Activated CD4-positive, alpha-beta T cell treated with anti-CD3 and anti-CD28 coated beads, Interleukin-2, amount 10 ng/mL, durations not matched to agents 7 days and 5 days (primary cell): ENCODE data around the gene SH2D5. TPM values are rescaled to one million over a fixed set of nuclear protein-coding genes. Genes with fewer than 3 reads are reported as not detected.

Experiments
- CTCF ChIA-PET: fragments of 350-600 bp; sonication (Branson Sonifier 250); formaldehyde crosslinking; loops from one replicate; lab custom pipeline; 2021; ENCODE audit warnings: antibody characterized with exemption; lab: Charles Lee
- POLR2A ChIA-PET: fragments of 350-600 bp; sonication (Branson Sonifier 250); formaldehyde crosslinking; loops from one replicate; lab custom pipeline; 2021; ENCODE audit warnings: antibody characterized with exemption; lab: Charles Lee
- DNase-seq: peaks from one replicate; pipeline ENCODE4 v3.0.0-alpha.2; 2020
- H3K27ac Mint-ChIP-seq: one replicate; pipeline ENCODE4 v1.8.0; 2021; ENCODE audit warnings: mild to moderate bottlenecking, moderate library complexity, mixed read lengths
- H3K27me3 Mint-ChIP-seq: one replicate; pipeline ENCODE4 v1.8.0; 2021; ENCODE audit warnings: mixed read lengths
- H3K36me3 Mint-ChIP-seq: one replicate; pipeline ENCODE4 v1.8.0; 2021; ENCODE audit warnings: low read depth, mixed read lengths
- H3K4me1 Mint-ChIP-seq: one replicate; pipeline ENCODE4 v1.8.0; 2021; ENCODE audit warnings: mixed read lengths
- H3K4me3 Mint-ChIP-seq: one replicate; pipeline ENCODE4 v1.8.0; 2021; ENCODE audit warnings: mild to moderate bottlenecking, moderate library complexity, mixed read lengths
- H3K9me3 Mint-ChIP-seq: one replicate; pipeline ENCODE4 v1.8.0; 2021; ENCODE audit warnings: mixed read lengths
- total RNA-seq, 2 experiments: library from RNA; stranded (reverse); gene quantifications; one replicate each; pipeline ENCODE4 v1.2.3, GENCODE V29; 2021

Gene SH2D5
- total RNA-seq: not detected

DNA sequence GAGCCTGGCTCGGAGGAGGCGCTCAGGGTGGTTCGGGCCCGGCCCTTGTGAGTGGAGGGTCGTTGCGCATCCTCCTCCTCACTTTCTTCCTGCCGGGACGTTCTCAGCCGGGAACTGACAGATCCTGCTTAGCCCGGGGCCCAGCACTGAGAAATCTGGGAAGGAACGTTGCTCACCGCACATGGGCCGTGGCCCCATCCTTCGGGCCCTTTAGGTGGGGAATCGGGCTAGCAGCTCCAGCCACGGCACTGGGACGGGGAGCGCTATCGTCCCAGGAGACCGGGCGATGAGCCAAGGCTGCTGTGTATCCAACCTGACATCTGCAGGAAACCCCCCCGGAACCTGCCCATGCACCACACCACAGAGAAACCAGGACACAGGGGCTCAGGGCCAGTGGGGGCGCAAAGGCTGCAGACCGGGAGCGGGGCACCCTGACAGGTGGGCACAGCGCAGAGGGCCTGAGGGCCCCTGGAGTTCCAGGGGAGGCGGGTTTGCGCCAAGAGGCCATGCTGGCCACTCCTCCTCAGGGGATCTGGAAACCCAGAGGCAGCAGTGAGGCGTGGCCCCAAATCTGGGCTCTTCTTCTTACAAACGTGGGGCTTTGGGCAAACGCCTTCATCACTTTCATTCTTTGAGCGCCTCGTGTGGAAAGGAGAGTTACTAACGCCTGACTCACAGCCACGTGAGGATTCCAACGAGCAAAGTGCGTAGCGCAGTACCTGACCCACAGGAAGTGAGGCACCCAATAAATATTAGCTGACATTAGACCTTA, at the start of gene SH2D5:
Gene SH2D5, minus strand, starts transcription at position 116 of the 772 bp plus-strand sequence. CDS start 4,659 bp downstream, outside the sequence.
- H3K9me3 Mint-ChIP-seq: no peaks in the 10 kb centered on the region
- ChIA-PET POLR2A (no interaction called here), CTCF (interaction anchor here (1.4 kb wide), 1 partner anchor 12 kb away, joined by 3 read pairs; no protein-coding TSS in a partner anchor)
- DNase-seq: peak; percentile 73
- H3K4me1 Mint-ChIP-seq: peaks cover 20% of the 10 kb centered on the region
- H3K36me3 Mint-ChIP-seq: peaks cover 11% of the 10 kb centered on the region
- H3K27me3 Mint-ChIP-seq: peaks cover 46% of the 10 kb centered on the region
- peak within 1 kb of the TSS; percentile 36 for H3K27ac Mint-ChIP-seq
- peak within 1 kb of the TSS; percentile 76 for H3K4me3 Mint-ChIP-seq

DNA sequence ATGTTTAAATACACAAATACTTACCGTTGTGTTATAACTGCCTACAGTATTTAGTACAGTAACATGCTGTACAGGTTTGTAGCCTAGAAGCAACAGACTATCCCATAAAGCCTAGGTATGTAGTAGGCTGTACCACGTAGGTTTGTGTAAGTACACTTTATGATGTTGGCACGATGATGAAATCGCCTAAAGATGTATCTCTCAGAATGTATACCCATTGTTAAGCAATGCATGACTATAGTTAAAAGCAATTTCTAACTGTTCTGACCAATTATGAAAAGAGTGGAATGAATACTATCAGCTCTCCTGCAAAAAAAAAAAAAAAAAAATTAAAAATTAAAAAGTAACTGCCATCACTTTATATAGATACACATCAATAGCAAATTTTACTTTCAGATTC, 43.2 kb upstream of the SH2D5 start:
- Mint-ChIP-seq H3K36me3 (peaks cover 54% of the 10 kb centered on the region), H3K27ac (no peak overlapping the region), H3K9me3 (no peaks in the 10 kb centered on the region), H3K4me3 (no peak overlapping the region), H3K27me3 (no peaks in the 10 kb centered on the region), H3K4me1 (peaks cover 11% of the 10 kb centered on the region)
- POLR2A ChIA-PET: no interaction called here
- CTCF ChIA-PET: interaction anchor here (1.4 kb wide), 1 partner anchor 10 kb away, joined by 5 read pairs; no protein-coding TSS in a partner anchor
- no peak for DNase-seq

- CTCF ChIA-PET: interaction anchor here (1.0 kb wide), 1 partner anchor 12 kb away, joined by 3 read pairs; no protein-coding TSS in a partner anchor
- H3K36me3 Mint-ChIP-seq: peaks cover 55% of the 10 kb centered on the region
- no peak overlapping the region for H3K4me3 Mint-ChIP-seq
- no peaks in the 10 kb centered on the region for H3K27me3 Mint-ChIP-seq
- POLR2A ChIA-PET: interaction anchor here (0.7 kb wide), 1 partner anchor 12 kb away, joined by 4 read pairs; no protein-coding TSS in a partner anchor
- no peak for DNase-seq
- no peaks in the 10 kb centered on the region for H3K9me3 Mint-ChIP-seq
- H3K4me1 Mint-ChIP-seq: no peaks in the 10 kb centered on the region
- no peak overlapping the region for H3K27ac Mint-ChIP-seq
Measured at GRCh38 chr1:20771780-20772179, 39.3 kb upstream of the SH2D5 start.

GRCh38 chr1:20770314-20771087, 38.0 kb upstream of the SH2D5 start:
- no peak overlapping the region for H3K27ac Mint-ChIP-seq
- H3K36me3 Mint-ChIP-seq: peaks cover 56% of the 10 kb centered on the region
- no peaks in the 10 kb centered on the region for H3K9me3 Mint-ChIP-seq
- ChIA-PET POLR2A (interaction anchor here (0.6 kb wide), 1 partner anchor 55 kb away, joined by 4 read pairs; no protein-coding TSS in a partner anchor), CTCF (interaction anchor here (0.9 kb wide), 1 partner anchor 11 kb away, joined by 3 read pairs; no protein-coding TSS in a partner anchor)
- no peak for DNase-seq
- H3K4me3 Mint-ChIP-seq: no peak overlapping the region
- no peaks in the 10 kb centered on the region for H3K4me1 Mint-ChIP-seq
- H3K27me3 Mint-ChIP-seq: no peaks in the 10 kb centered on the region

- no peak overlapping the region for H3K27ac Mint-ChIP-seq
- no peaks in the 10 kb centered on the region for H3K4me1 Mint-ChIP-seq
- no peaks in the 10 kb centered on the region for H3K27me3 Mint-ChIP-seq
- H3K4me3 Mint-ChIP-seq: no peak overlapping the region
- ChIA-PET POLR2A (no interaction called here), CTCF (interaction anchor here (0.6 to 1.9 kb wide), 3 partner anchors 15 to 265 kb away, joined by 3 to 7 read pairs (median 6); partner anchors contain the start of gene HP1BP3)
- H3K36me3 Mint-ChIP-seq: peaks cover 57% of the 10 kb centered on the region
- DNase-seq: no peak
- no peaks in the 10 kb centered on the region for H3K9me3 Mint-ChIP-seq
Measured at GRCh38 chr1:20767271-20767670, 34.8 kb upstream of the SH2D5 start.

DNA sequence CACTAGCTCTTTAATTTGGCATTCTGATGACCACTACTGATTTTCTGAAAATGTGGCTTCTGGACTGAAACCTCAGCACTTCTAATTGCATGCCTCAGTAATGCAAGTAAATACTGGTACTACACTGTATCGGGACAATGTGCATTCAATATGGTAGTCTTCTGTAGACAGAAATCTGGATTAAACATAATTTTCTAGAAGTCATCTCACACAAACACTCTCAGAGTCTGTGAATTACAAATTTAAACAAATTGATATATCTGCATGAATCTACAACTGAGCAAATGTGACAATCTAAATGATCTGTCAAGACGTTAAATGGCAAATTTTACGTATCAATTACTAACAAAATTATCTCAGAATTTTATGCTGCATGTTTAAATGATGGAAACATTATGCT, 30.9 kb upstream of the SH2D5 start:
- Mint-ChIP-seq H3K4me3 (no peak overlapping the region), H3K9me3 (no peaks in the 10 kb centered on the region), H3K27ac (no peak overlapping the region), H3K36me3 (peaks cover 60% of the 10 kb centered on the region), H3K4me1 (no peaks in the 10 kb centered on the region), H3K27me3 (no peaks in the 10 kb centered on the region)
- POLR2A ChIA-PET: no interaction called here
- no peak for DNase-seq
- CTCF ChIA-PET: no interaction called here

- DNase-seq: no peak
- CTCF ChIA-PET: interaction anchor here (0.7 kb wide), 1 partner anchor 8 kb away, joined by 3 read pairs; no protein-coding TSS in a partner anchor
- POLR2A ChIA-PET: no interaction called here
- peaks cover 58% of the 10 kb centered on the region for H3K36me3 Mint-ChIP-seq
- H3K4me3 Mint-ChIP-seq: no peak overlapping the region
- no peaks in the 10 kb centered on the region for H3K9me3 Mint-ChIP-seq
- no peak overlapping the region for H3K27ac Mint-ChIP-seq
- no peaks in the 10 kb centered on the region for H3K27me3 Mint-ChIP-seq
- H3K4me1 Mint-ChIP-seq: no peaks in the 10 kb centered on the region
Measured at GRCh38 chr1:20760322-20760721, 27.8 kb upstream of the SH2D5 start.

DNA sequence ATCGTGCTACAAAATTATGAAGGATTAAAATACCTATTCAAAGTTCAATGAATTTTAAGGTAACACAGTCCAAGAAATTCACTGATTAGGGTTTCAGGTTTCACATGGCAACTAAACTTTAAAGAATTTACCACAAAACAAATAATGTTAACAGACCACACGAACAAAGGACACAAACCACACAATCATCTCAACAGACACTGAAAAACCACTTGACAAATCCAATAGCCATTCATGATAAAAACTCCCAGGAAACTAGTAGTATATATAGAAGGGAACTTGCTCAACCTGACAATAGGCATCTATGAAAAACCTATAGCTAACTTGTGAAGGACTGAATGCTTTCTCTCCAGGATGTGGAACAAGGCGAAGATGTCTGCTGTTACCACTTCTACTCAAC, 21.1 kb upstream of the SH2D5 start:
- POLR2A ChIA-PET: no interaction called here
- Mint-ChIP-seq H3K4me3 (no peak overlapping the region), H3K27ac (no peak overlapping the region), H3K27me3 (no peaks in the 10 kb centered on the region), H3K4me1 (no peaks in the 10 kb centered on the region), H3K9me3 (no peaks in the 10 kb centered on the region), H3K36me3 (peaks cover 43% of the 10 kb centered on the region)
- DNase-seq: no peak
- CTCF ChIA-PET: no interaction called here

DNA sequence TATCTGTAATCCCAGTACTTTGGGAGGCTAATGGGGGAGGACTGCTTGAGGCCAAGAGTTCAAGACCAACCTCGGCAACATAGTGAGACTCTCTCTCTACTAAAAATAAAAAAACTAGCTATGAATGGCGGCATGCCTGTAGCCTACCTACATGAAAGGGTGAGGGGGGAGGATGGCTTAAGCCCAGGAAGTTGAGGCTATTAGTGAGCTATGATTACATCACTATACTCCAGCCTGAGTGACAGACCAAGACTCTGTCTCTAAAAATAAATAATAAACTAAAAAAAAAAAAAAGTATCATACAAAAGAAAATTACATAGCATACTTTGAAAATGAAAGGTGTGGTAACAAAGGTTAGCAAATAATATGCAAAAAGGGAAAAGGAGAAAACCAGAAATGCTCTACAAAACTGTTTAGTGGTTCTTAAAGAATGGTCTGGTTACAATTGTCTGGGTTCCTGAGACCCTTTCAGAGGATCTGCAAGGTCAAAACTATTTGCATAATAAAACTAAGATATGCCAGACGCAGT, 19.0 kb upstream of the SH2D5 start:
- POLR2A ChIA-PET: no interaction called here
- Mint-ChIP-seq H3K36me3 (peaks cover 54% of the 10 kb centered on the region), H3K4me1 (no peaks in the 10 kb centered on the region), H3K27me3 (no peaks in the 10 kb centered on the region), H3K9me3 (no peaks in the 10 kb centered on the region), H3K4me3 (no peak overlapping the region), H3K27ac (no peak overlapping the region)
- CTCF ChIA-PET: interaction anchor here (0.6 to 0.9 kb wide), 4 partner anchors 16 to 757 kb away, joined by 3 to 6 read pairs (median 3); no protein-coding TSS in a partner anchor
- DNase-seq: no peak

DNA sequence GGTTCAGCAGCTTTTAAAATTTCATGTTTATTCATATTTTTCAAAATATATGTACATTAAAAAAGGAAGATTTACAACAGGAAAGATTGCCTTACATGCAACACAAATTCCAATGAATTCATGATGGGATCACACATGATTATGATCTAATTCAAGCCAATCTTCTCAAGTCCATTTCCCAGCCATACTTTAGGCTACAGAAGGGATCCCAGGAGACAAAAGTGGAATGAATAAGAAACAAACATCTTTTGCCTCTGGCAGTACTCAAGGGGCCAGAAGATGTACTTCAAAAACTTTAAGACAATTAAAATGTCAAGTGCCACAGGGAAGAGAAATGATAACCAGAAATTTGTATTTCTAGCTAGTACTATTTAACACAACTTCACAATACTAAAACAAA, 10.2 kb upstream of the SH2D5 start:
- no peaks in the 10 kb centered on the region for H3K9me3 Mint-ChIP-seq
- H3K27ac Mint-ChIP-seq: no peak overlapping the region
- H3K36me3 Mint-ChIP-seq: peaks cover 49% of the 10 kb centered on the region
- H3K4me3 Mint-ChIP-seq: no peak overlapping the region
- DNase-seq: no peak
- H3K27me3 Mint-ChIP-seq: no peaks in the 10 kb centered on the region
- CTCF ChIA-PET: interaction anchor here (0.6 kb wide), 1 partner anchor 441 kb away, joined by 4 read pairs; no protein-coding TSS in a partner anchor
- no peaks in the 10 kb centered on the region for H3K4me1 Mint-ChIP-seq
- POLR2A ChIA-PET: no interaction called here

GRCh38 chr1:20740781-20741180, 8.3 kb upstream of the SH2D5 start:
- Mint-ChIP-seq H3K27me3 (no peaks in the 10 kb centered on the region), H3K27ac (no peak overlapping the region), H3K36me3 (peaks cover 47% of the 10 kb centered on the region), H3K4me3 (no peak overlapping the region), H3K4me1 (no peaks in the 10 kb centered on the region), H3K9me3 (no peaks in the 10 kb centered on the region)
- DNase-seq: no peak
- CTCF ChIA-PET: no interaction called here
- POLR2A ChIA-PET: no interaction called here

DNA sequence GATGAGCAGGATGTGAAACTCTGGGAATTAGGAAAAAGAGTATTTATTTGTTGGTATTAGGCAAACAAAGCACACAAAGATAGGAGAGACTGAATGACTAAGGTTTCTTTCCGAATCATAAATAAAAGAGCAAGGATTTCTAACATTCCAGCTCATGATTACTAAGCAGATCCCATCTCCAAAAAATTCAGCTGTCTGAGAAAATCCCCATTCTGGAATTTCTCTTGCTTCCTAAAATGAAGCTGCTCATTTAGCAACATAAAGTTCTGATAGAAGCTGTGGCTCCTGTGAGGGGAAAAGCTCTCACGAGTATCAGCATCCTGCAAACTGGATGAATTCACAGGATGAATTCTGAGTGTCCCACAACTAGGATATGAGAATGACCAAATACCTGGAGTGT, 6.7 kb upstream of the SH2D5 start:
- Mint-ChIP-seq H3K4me1 (no peaks in the 10 kb centered on the region), H3K9me3 (no peaks in the 10 kb centered on the region), H3K4me3 (no peak overlapping the region), H3K36me3 (peaks cover 36% of the 10 kb centered on the region), H3K27ac (no peak overlapping the region), H3K27me3 (no peaks in the 10 kb centered on the region)
- ChIA-PET CTCF (interaction anchor here (1.1 kb wide), 1 partner anchor 44 kb away, joined by 3 read pairs; no protein-coding TSS in a partner anchor), POLR2A (no interaction called here)
- DNase-seq: no peak
